HL-60 (cell line): Measurements from ENCODE around the gene HMCN1.

Experiments
- CTCF ChIP-seq: IDR thresholded peaks from one replicate; pipeline ENCODE4 v1.5.1; 2011; ENCODE audit warnings: low read length, control low read depth, inconsistent platforms; ENCODE audit not compliant: insufficient read depth
- GABPA ChIP-seq: IDR thresholded peaks from 2 replicates; pipeline ENCODE4 v1.6.1; 2012; ENCODE audit warnings: low read depth
- POLR2AphosphoS5 ChIP-seq: IDR thresholded peaks from 2 replicates; pipeline ENCODE4 v1.6.1; 2012; ENCODE audit warnings: low read depth
- REST ChIP-seq: IDR thresholded peaks from 2 replicates; pipeline ENCODE4 v1.6.1; 2012; ENCODE audit warnings: low read depth; ENCODE audit not compliant: insufficient replicate concordance
- SPI1 ChIP-seq: IDR thresholded peaks from 2 replicates; pipeline ENCODE4 v1.6.1; 2012; ENCODE audit warnings: low read depth, mild to moderate bottlenecking, borderline replicate concordance

- TF ChIP-seq CTCF (no peak), POLR2AphosphoS5 (no peak), GABPA (no peak), REST (no peak), SPI1 (no peak)
Measured at GRCh38 chr1:186139115-186139514, 404.9 kb downstream of the HMCN1 start.
